ENCODE measurements around the gene IL20RA.

Gene IL20RA

GRCh38 chr6:137010128-137010718, 34.5 kb downstream of the IL20RA start:
- H3K4me1 ChIP-seq (ENCODE audit: control insufficient read depth in 2 of 2, insufficient read depth in 2 of 2, low read length in 2 of 2), result no peaks in the 10 kb centered on the region
- no peaks in the 10 kb centered on the region for H3K9me3 ChIP-seq (ENCODE audit: control insufficient read depth in 2 of 2, low read length in 2 of 2)
- H3K36me3 ChIP-seq (ENCODE audit: control insufficient read depth in 2 of 2, insufficient read depth in 2 of 2, low read length in 2 of 2), result peaks cover 0 to 10% of the 10 kb centered on the region in 2 donors
- no peak overlapping the region for H3K4me3 ChIP-seq (ENCODE audit: low read length in 2 of 2)
- H3K9ac ChIP-seq (ENCODE audit: low read depth in 1 of 2, low read length in 2 of 2), result no peak overlapping the region
- no peak overlapping the region for H3K27ac ChIP-seq (ENCODE audit: low read depth in 2 of 2, low read length in 2 of 2)
- peaks cover 0 to 4% of the 10 kb centered on the region in 2 donors for H3K27me3 ChIP-seq (ENCODE audit: control insufficient read depth in 2 of 2, insufficient read depth in 2 of 2, low read length in 2 of 2)

GRCh38 chr6:137008204-137008603, 36.6 kb downstream of the IL20RA start:
- H3K36me3 ChIP-seq (ENCODE audit: control insufficient read depth in 2 of 2, insufficient read depth in 2 of 2, low read length in 2 of 2), result peaks cover 0 to 10% of the 10 kb centered on the region in 2 donors
- peaks cover 0 to 4% of the 10 kb centered on the region in 2 donors for H3K27me3 ChIP-seq (ENCODE audit: control insufficient read depth in 2 of 2, insufficient read depth in 2 of 2, low read length in 2 of 2)
- H3K4me3 ChIP-seq (ENCODE audit: low read length in 2 of 2), result no peak overlapping the region
- no peak overlapping the region for H3K27ac ChIP-seq (ENCODE audit: low read depth in 2 of 2, low read length in 2 of 2)
- no peaks in the 10 kb centered on the region for H3K9me3 ChIP-seq (ENCODE audit: control insufficient read depth in 2 of 2, low read length in 2 of 2)
- no peak overlapping the region for H3K9ac ChIP-seq (ENCODE audit: low read depth in 1 of 2, low read length in 2 of 2)
- no peaks in the 10 kb centered on the region for H3K4me1 ChIP-seq (ENCODE audit: control insufficient read depth in 2 of 2, insufficient read depth in 2 of 2, low read length in 2 of 2)

GRCh38 chr6:137006056-137006455, 38.7 kb downstream of the IL20RA start:
- Histone ChIP-seq H3K4me3 (ENCODE audit: low read length in 2 of 2) (no peak overlapping the region), H3K27ac (ENCODE audit: low read depth in 2 of 2, low read length in 2 of 2) (no peak overlapping the region), H3K27me3 (ENCODE audit: control insufficient read depth in 2 of 2, insufficient read depth in 2 of 2, low read length in 2 of 2) (no peaks in the 10 kb centered on the region), H3K9ac (ENCODE audit: low read depth in 1 of 2, low read length in 2 of 2) (no peak overlapping the region), H3K9me3 (ENCODE audit: control insufficient read depth in 2 of 2, low read length in 2 of 2) (no peaks in the 10 kb centered on the region), H3K4me1 (ENCODE audit: control insufficient read depth in 2 of 2, insufficient read depth in 2 of 2, low read length in 2 of 2) (peaks cover 6 to 12% of the 10 kb centered on the region in 2 donors), H3K36me3 (ENCODE audit: control insufficient read depth in 2 of 2, insufficient read depth in 2 of 2, low read length in 2 of 2) (peaks cover 0 to 10% of the 10 kb centered on the region in 2 donors)

GRCh38 chr6:137005073-137005472, 39.7 kb downstream of the IL20RA start:
- Histone ChIP-seq H3K9ac (ENCODE audit: low read depth in 1 of 2, low read length in 2 of 2) (no peak overlapping the region), H3K27ac (ENCODE audit: low read depth in 2 of 2, low read length in 2 of 2) (no peak overlapping the region), H3K4me3 (ENCODE audit: low read length in 2 of 2) (no peak overlapping the region)

GRCh38 chr6:137002505-137002904, 42.3 kb downstream of the IL20RA start:
- no peak overlapping the region for H3K4me3 ChIP-seq (ENCODE audit: low read length in 2 of 2)
- peaks cover 0 to 6% of the 10 kb centered on the region in 2 donors for H3K36me3 ChIP-seq (ENCODE audit: control insufficient read depth in 2 of 2, insufficient read depth in 2 of 2, low read length in 2 of 2)
- H3K9ac ChIP-seq (ENCODE audit: low read depth in 1 of 2, low read length in 2 of 2), result no peak overlapping the region
- no peak overlapping the region for H3K27ac ChIP-seq (ENCODE audit: low read depth in 2 of 2, low read length in 2 of 2)
- H3K4me1 ChIP-seq (ENCODE audit: control insufficient read depth in 2 of 2, insufficient read depth in 2 of 2, low read length in 2 of 2), result peaks cover 6 to 15% of the 10 kb centered on the region in 2 donors
- H3K9me3 ChIP-seq (ENCODE audit: control insufficient read depth in 2 of 2, low read length in 2 of 2), result no peaks in the 10 kb centered on the region
- no peaks in the 10 kb centered on the region for H3K27me3 ChIP-seq (ENCODE audit: control insufficient read depth in 2 of 2, insufficient read depth in 2 of 2, low read length in 2 of 2)

More at GRCh38 chr6:137005073-137005472, 39.7 kb downstream of the IL20RA start:
- Histone ChIP-seq H3K27me3 (ENCODE audit: control insufficient read depth in 2 of 2, insufficient read depth in 2 of 2, low read length in 2 of 2) (no peaks in the 10 kb centered on the region), H3K4me1 (ENCODE audit: control insufficient read depth in 2 of 2, insufficient read depth in 2 of 2, low read length in 2 of 2) (peaks cover 6 to 15% of the 10 kb centered on the region in 2 donors), H3K9me3 (ENCODE audit: control insufficient read depth in 2 of 2, low read length in 2 of 2) (no peaks in the 10 kb centered on the region), H3K36me3 (ENCODE audit: control insufficient read depth in 2 of 2, insufficient read depth in 2 of 2, low read length in 2 of 2) (peaks cover 0 to 10% of the 10 kb centered on the region in 2 donors)

- H3K4me1 ChIP-seq (ENCODE audit: control insufficient read depth in 2 of 2, insufficient read depth in 2 of 2, low read length in 2 of 2), result peaks cover 6 to 15% of the 10 kb centered on the region in 2 donors
- H3K4me3 ChIP-seq (ENCODE audit: low read length in 2 of 2), result peak overlapping the region in 1 of 2 donors; percentile 31
- H3K9me3 ChIP-seq (ENCODE audit: control insufficient read depth in 2 of 2, low read length in 2 of 2), result no peaks in the 10 kb centered on the region
- H3K27ac ChIP-seq (ENCODE audit: low read depth in 2 of 2, low read length in 2 of 2), result peak overlapping the region in 1 of 2 donors; percentile 67
- H3K36me3 ChIP-seq (ENCODE audit: control insufficient read depth in 2 of 2, insufficient read depth in 2 of 2, low read length in 2 of 2), result peaks cover 0 to 6% of the 10 kb centered on the region in 2 donors
- no peaks in the 10 kb centered on the region for H3K27me3 ChIP-seq (ENCODE audit: control insufficient read depth in 2 of 2, insufficient read depth in 2 of 2, low read length in 2 of 2)
- H3K9ac ChIP-seq (ENCODE audit: low read depth in 1 of 2, low read length in 2 of 2), result no peak overlapping the region
Observed at GRCh38 chr6:137001977-137002302, 42.8 kb downstream of the IL20RA start.

- Histone ChIP-seq H3K27me3 (ENCODE audit: control insufficient read depth in 2 of 2, insufficient read depth in 2 of 2, low read length in 2 of 2) (no peaks in the 10 kb centered on the region), H3K9me3 (ENCODE audit: control insufficient read depth in 2 of 2, low read length in 2 of 2) (no peaks in the 10 kb centered on the region), H3K4me1 (ENCODE audit: control insufficient read depth in 2 of 2, insufficient read depth in 2 of 2, low read length in 2 of 2) (peaks cover 6 to 15% of the 10 kb centered on the region in 2 donors), H3K9ac (ENCODE audit: low read depth in 1 of 2, low read length in 2 of 2) (no peak overlapping the region), H3K36me3 (ENCODE audit: control insufficient read depth in 2 of 2, insufficient read depth in 2 of 2, low read length in 2 of 2) (peaks cover 0 to 6% of the 10 kb centered on the region in 2 donors), H3K27ac (ENCODE audit: low read depth in 2 of 2, low read length in 2 of 2) (peak overlapping the region; percentile 13 to 67), H3K4me3 (ENCODE audit: low read length in 2 of 2) (peak overlapping the region in 1 of 2 donors; percentile 31)
Observed at GRCh38 chr6:137001299-137001976, 43.3 kb downstream of the IL20RA start.

- H3K4me3 ChIP-seq (ENCODE audit: low read length in 2 of 2), result no peak overlapping the region
- H3K27ac ChIP-seq (ENCODE audit: low read depth in 2 of 2, low read length in 2 of 2), result no peak overlapping the region
- H3K9ac ChIP-seq (ENCODE audit: low read depth in 1 of 2, low read length in 2 of 2), result no peak overlapping the region
- H3K36me3 ChIP-seq (ENCODE audit: control insufficient read depth in 2 of 2, insufficient read depth in 2 of 2, low read length in 2 of 2), result peaks cover 0 to 1% of the 10 kb centered on the region in 2 donors
- peaks cover 6 to 15% of the 10 kb centered on the region in 2 donors for H3K4me1 ChIP-seq (ENCODE audit: control insufficient read depth in 2 of 2, insufficient read depth in 2 of 2, low read length in 2 of 2)
- H3K27me3 ChIP-seq (ENCODE audit: control insufficient read depth in 2 of 2, insufficient read depth in 2 of 2, low read length in 2 of 2), result no peaks in the 10 kb centered on the region
- no peaks in the 10 kb centered on the region for H3K9me3 ChIP-seq (ENCODE audit: control insufficient read depth in 2 of 2, low read length in 2 of 2)
Observed at GRCh38 chr6:137000825-137001224, 43.9 kb downstream of the IL20RA start.

- Histone ChIP-seq H3K9ac (ENCODE audit: low read depth in 1 of 2, low read length in 2 of 2) (no peak overlapping the region), H3K36me3 (ENCODE audit: control insufficient read depth in 2 of 2, insufficient read depth in 2 of 2, low read length in 2 of 2) (no peaks in the 10 kb centered on the region), H3K9me3 (ENCODE audit: control insufficient read depth in 2 of 2, low read length in 2 of 2) (no peaks in the 10 kb centered on the region), H3K4me3 (ENCODE audit: low read length in 2 of 2) (no peak overlapping the region), H3K4me1 (ENCODE audit: control insufficient read depth in 2 of 2, insufficient read depth in 2 of 2, low read length in 2 of 2) (no peaks in the 10 kb centered on the region), H3K27me3 (ENCODE audit: control insufficient read depth in 2 of 2, insufficient read depth in 2 of 2, low read length in 2 of 2) (peaks cover 0 to 3% of the 10 kb centered on the region in 2 donors), H3K27ac (ENCODE audit: low read depth in 2 of 2, low read length in 2 of 2) (no peak overlapping the region)
Observed at GRCh38 chr6:136995521-136995920, 49.2 kb downstream of the IL20RA start.

- H3K27me3 ChIP-seq (ENCODE audit: control insufficient read depth in 2 of 2, insufficient read depth in 2 of 2, low read length in 2 of 2), result peaks cover 0 to 6% of the 10 kb centered on the region in 2 donors
- H3K36me3 ChIP-seq (ENCODE audit: control insufficient read depth in 2 of 2, insufficient read depth in 2 of 2, low read length in 2 of 2), result no peaks in the 10 kb centered on the region
- no peaks in the 10 kb centered on the region for H3K9me3 ChIP-seq (ENCODE audit: control insufficient read depth in 2 of 2, low read length in 2 of 2)
- H3K27ac ChIP-seq (ENCODE audit: low read depth in 2 of 2, low read length in 2 of 2), result no peak overlapping the region
- H3K9ac ChIP-seq (ENCODE audit: low read depth in 1 of 2, low read length in 2 of 2), result no peak overlapping the region
- peaks cover under 1 to 4% of the 10 kb centered on the region in 2 donors for H3K4me1 ChIP-seq (ENCODE audit: control insufficient read depth in 2 of 2, insufficient read depth in 2 of 2, low read length in 2 of 2)
- H3K4me3 ChIP-seq (ENCODE audit: low read length in 2 of 2), result no peak overlapping the region
Observed at GRCh38 chr6:136994782-136995181, 50.0 kb downstream of the IL20RA start.
